GM12873 (cell line): ENCODE results near the gene UPP1.

Source experiments
- CTCF ChIP-seq: IDR thresholded peaks from 2 replicates; pipeline ENCODE4 v1.5.1; 2012; ENCODE audit warnings: low read depth, mild to moderate bottlenecking, moderate library complexity, low read length, control low read depth; ENCODE audit not compliant: insufficient read depth; ENCODE audit errors: missing control alignments

The UPP1 gene

DNA sequence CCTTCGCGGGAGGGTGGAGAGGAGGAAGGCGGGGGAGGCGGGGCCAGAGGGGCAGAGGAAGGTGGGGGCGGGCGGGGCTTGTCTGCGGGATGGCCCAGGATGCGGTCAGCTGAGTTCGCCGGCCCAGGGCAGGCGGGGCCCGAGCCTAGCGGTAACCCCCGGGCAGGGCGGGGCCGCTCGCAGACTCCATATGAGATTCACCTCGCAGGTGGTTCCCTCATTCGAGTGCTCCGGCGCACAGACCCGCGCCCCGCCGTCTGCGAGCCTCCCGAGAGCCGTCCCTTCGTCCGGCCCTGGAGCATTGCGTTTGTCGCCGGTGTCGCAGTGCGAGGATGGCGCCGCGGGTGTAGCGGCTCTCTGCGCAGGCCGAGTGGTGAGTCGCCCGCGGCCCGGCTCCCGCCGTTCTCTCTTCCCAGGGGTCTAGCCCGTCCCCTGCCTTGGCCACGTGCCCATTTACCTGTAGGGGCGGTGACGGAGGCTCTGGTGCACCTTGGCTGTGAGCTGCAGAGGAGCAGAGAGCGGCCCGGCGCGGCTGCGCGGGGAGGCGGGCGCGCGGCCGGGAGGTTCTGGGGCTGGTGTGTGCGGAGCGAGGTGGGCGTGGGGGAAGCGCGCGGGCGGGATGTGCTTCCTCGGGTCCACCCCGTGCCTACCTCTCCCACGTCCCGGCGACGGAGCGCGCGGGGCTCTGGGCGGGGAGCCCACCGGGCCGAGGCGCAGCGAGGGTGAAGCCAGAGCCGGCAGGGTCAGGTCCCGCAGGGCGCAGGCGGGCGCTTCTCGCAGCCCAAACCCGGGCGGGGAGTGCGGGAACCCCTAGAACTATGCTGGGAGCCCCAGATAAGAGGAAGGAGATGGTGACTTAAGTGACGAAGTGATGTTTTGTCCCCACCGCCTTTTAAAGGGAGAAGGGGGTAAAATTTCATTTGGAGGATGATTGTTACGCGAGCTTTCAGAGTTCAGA lies at the start of gene UPP1:
TSS of gene UPP1 (plus strand) at position 220 of the 958 bp plus-strand sequence. CDS start 5,519 bp downstream, outside the sequence.
- no peak for TF ChIP-seq CTCF

DNA sequence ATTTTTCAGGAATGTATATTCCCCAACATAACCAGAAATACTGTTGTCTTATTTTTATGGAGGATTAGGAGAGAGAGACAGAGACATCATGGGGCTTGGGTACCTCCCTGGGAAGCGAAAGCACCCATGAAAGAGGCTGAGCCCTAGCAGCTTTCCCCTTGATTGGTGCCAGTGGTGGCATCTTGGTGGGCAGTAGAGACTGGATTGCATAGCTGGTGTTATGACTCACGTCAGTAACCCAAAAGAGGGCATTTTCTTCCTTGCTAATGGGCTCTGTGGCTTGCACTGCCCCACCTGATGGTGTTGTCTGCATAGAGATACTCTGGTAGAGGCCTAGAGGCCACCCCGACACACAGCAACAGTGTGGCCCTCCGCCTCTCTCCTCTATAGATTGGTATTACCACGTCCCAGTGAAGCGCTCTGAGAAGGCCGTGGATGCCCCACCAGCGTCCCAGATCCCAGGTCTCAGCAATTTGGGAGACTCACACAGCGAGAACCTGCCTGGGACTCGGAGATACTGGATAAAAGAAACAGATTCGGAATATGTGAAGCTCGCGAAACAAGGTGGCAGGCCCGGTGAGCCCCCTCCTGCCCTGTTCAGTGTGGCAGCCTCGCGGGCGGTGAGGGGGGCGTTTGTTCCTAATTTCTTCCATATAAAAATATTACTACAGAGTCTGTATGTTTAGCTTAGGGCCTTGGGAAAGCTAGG lies 48.0 kb upstream of the UPP1 start:
- no peak for TF ChIP-seq CTCF

- no peak for TF ChIP-seq CTCF
Measured at GRCh38 chr7:48041653-48041970, 47.5 kb upstream of the UPP1 start.

GRCh38 chr7:48042216-48042615 lies 46.8 kb upstream of the UPP1 start:
- TF ChIP-seq CTCF: no peak

GRCh38 chr7:48042636-48043035 lies 46.4 kb upstream of the UPP1 start:
- TF ChIP-seq CTCF: no peak

GRCh38 chr7:48045195-48045765 lies 43.8 kb upstream of the UPP1 start:
- TF ChIP-seq CTCF: no peak

- TF ChIP-seq CTCF: no peak
Measured at GRCh38 chr7:48046458-48046857, 42.6 kb upstream of the UPP1 start.
